WTC11 (cell line): Measurements from ENCODE around the gene SULT1C3. TPM values are rescaled to one million over a fixed set of nuclear protein-coding genes. Genes with fewer than 3 reads are reported as not detected.

Source experiments
- ATAC-seq: fragments of 200-7000 bp; cut with Tn5 transposase; 2 replicates; pipeline ENCODE4 v1.10.0; 2021; ENCODE audit warnings: mild to moderate bottlenecking, moderate library complexity
- CTCF ChIA-PET: fragments of 300-600 bp; sonication (Branson Sonifier 250); formaldehyde crosslinking; loops from one replicate; lab custom pipeline; 2021; ENCODE audit warnings: antibody characterized with exemption; lab: Charles Lee
- POLR2A ChIA-PET: fragments of 350-600 bp; sonication (Branson Sonifier 250); formaldehyde crosslinking; loops from one replicate; lab custom pipeline; 2021; ENCODE audit warnings: antibody characterized with exemption; lab: Charles Lee
- DNase-seq: peaks from one replicate; pipeline ENCODE4 v3.0.0; 2021; ENCODE audit warnings: low spot score
- H3K27ac Mint-ChIP-seq: 2 replicates; pipeline ENCODE4 v1.8.0; 2021; ENCODE audit warnings: mixed read lengths
- H3K27me3 Mint-ChIP-seq: 2 replicates; pipeline ENCODE4 v1.8.0; 2021; ENCODE audit warnings: low read depth, mild to moderate bottlenecking, moderate library complexity, mixed read lengths
- H3K36me3 Mint-ChIP-seq: 2 replicates; pipeline ENCODE4 v1.8.0; 2021; ENCODE audit warnings: mixed read lengths
- H3K4me1 Mint-ChIP-seq: 2 replicates; pipeline ENCODE4 v1.8.0; 2022; ENCODE audit warnings: mixed read lengths
- H3K4me3 Mint-ChIP-seq: 2 replicates; pipeline ENCODE4 v1.8.0; 2021; ENCODE audit warnings: mild to moderate bottlenecking, moderate library complexity, mixed read lengths
- H3K9me3 Mint-ChIP-seq: 2 replicates; pipeline ENCODE4 v1.8.0; 2021; ENCODE audit warnings: mixed read lengths
- AR ChIP-seq: fragments of 250-450 bp; sonication (Bioruptor Pico); IDR thresholded peaks from 2 replicates; pipeline ENCODE4 v1.9.0; 2021; ENCODE audit warnings: mild to moderate bottlenecking
- CREM ChIP-seq: sonication (generic); formaldehyde crosslinking; IDR thresholded peaks from 2 replicates; pipeline ENCODE4 v1.8.1; 2022; ENCODE audit warnings: mild to moderate bottlenecking, missing genetic modification reagents, moderate library complexity
- E2F1 ChIP-seq: sonication (generic); formaldehyde crosslinking; IDR thresholded peaks from 2 replicates; pipeline ENCODE4 v1.8.0; 2022; ENCODE audit warnings: mild to moderate bottlenecking, missing genetic modification reagents
- ERG ChIP-seq: fragments of 250-450 bp; sonication (Bioruptor Pico); IDR thresholded peaks from 2 replicates; pipeline ENCODE4 v1.8.0; 2021; ENCODE audit warnings: mild to moderate bottlenecking
- FOXP1 ChIP-seq: sonication (generic); formaldehyde crosslinking; IDR thresholded peaks from 2 replicates; pipeline ENCODE4 v1.8.0; 2022; ENCODE audit warnings: missing genetic modification reagents, mild to moderate bottlenecking, moderate library complexity, borderline replicate concordance
- GABPB1 ChIP-seq: sonication (generic); formaldehyde crosslinking; IDR thresholded peaks from 2 replicates; pipeline ENCODE4 v1.8.1; 2023; ENCODE audit warnings: mild to moderate bottlenecking, missing genetic modification reagents
- GRHL2 ChIP-seq: fragments of 250-450 bp; sonication (Bioruptor Pico); IDR thresholded peaks from 2 replicates; pipeline ENCODE4 v1.8.0; 2022; ENCODE audit warnings: mild to moderate bottlenecking, moderate library complexity; ENCODE audit not compliant: insufficient replicate concordance, severe bottlenecking
- GTF2I ChIP-seq: fragments of 250-450 bp; sonication (Bioruptor Pico); conservative IDR thresholded peaks from 2 replicates; pipeline ENCODE4 v1.4.0; 2021; ENCODE audit warnings: mild to moderate bottlenecking
- HMGA2 ChIP-seq: fragments of 250-450 bp; sonication (Bioruptor Pico); IDR thresholded peaks from 2 replicates; pipeline ENCODE4 v1.4.0; 2021; ENCODE audit warnings: mild to moderate bottlenecking, moderate library complexity
- JAZF1 ChIP-seq: fragments of 250-450 bp; sonication (Bioruptor Pico); IDR thresholded peaks from 2 replicates; pipeline ENCODE4 v1.9.0; 2021; ENCODE audit warnings: moderate library complexity, mild to moderate bottlenecking, inconsistent platforms
- MXD4 ChIP-seq: fragments of 250-450 bp; sonication (Bioruptor Pico); IDR thresholded peaks from 2 replicates; pipeline ENCODE4 v1.8.0; 2021; ENCODE audit warnings: mild to moderate bottlenecking, moderate library complexity, borderline replicate concordance
- MYBL2 ChIP-seq: sonication (generic); formaldehyde crosslinking; IDR thresholded peaks from 2 replicates; pipeline ENCODE4 v1.8.1; 2023; ENCODE audit warnings: mild to moderate bottlenecking, moderate library complexity, missing genetic modification reagents
- NFE2L1 ChIP-seq: sonication (generic); formaldehyde crosslinking; IDR thresholded peaks from 2 replicates; pipeline ENCODE4 v1.8.1; 2023; ENCODE audit warnings: missing genetic modification reagents
- NR2C2 ChIP-seq: sonication (generic); formaldehyde crosslinking; IDR thresholded peaks from 2 replicates; pipeline ENCODE4 v1.8.0; 2022; ENCODE audit warnings: mild to moderate bottlenecking, missing genetic modification reagents
- PREB ChIP-seq: sonication (generic); formaldehyde crosslinking; IDR thresholded peaks from 2 replicates; pipeline ENCODE4 v1.8.1; 2022; ENCODE audit warnings: mild to moderate bottlenecking, missing genetic modification reagents, moderate library complexity, borderline replicate concordance
- PRRX2 ChIP-seq: fragments of 250-450 bp; sonication (Bioruptor Pico); IDR thresholded peaks from 2 replicates; pipeline ENCODE4 v1.8.0; 2021; ENCODE audit warnings: mild to moderate bottlenecking
- ZNF138 ChIP-seq: sonication (generic); formaldehyde crosslinking; conservative IDR thresholded peaks from 2 replicates; pipeline ENCODE4 v1.8.1; 2022; ENCODE audit warnings: mild to moderate bottlenecking, moderate library complexity, missing genetic modification reagents
- ZNF263 ChIP-seq: sonication (generic); formaldehyde crosslinking; IDR thresholded peaks from 2 replicates; pipeline ENCODE4 v1.8.1; 2022; ENCODE audit warnings: low read depth, mild to moderate bottlenecking, moderate library complexity, missing genetic modification reagents
- ZNF317 ChIP-seq: sonication (generic); formaldehyde crosslinking; IDR thresholded peaks from 2 replicates; pipeline ENCODE4 v1.8.1; 2023; ENCODE audit warnings: low read depth, mild to moderate bottlenecking, moderate library complexity, missing genetic modification reagents, borderline replicate concordance
- ZNF423 ChIP-seq: fragments of 250-450 bp; sonication (Bioruptor Pico); IDR thresholded peaks from 2 replicates; pipeline ENCODE4 v2.1.2; 2022; ENCODE audit warnings: mild to moderate bottlenecking, moderate library complexity
- total RNA-seq: library from RNA; stranded (reverse); gene quantifications from 3 replicates; pipeline ENCODE4 v1.2.3, GENCODE V29; 2021

Gene SULT1C3
- total RNA-seq, 1 experiment from 2014 or later, result not detected

GRCh38 chr2:108217211-108217610, 22.6 kb upstream of the SULT1C3 start:
- Mint-ChIP-seq H3K27ac (no peak overlapping the region), H3K27me3 (no peaks in the 10 kb centered on the region), H3K9me3 (peaks cover 25% of the 10 kb centered on the region), H3K4me1 (no peaks in the 10 kb centered on the region), H3K36me3 (peaks cover 14% of the 10 kb centered on the region), H3K4me3 (no peak overlapping the region)
- ATAC-seq (no peak), DNase-seq (no peak)
- TF ChIP-seq GRHL2 (no peak), GTF2I (CRISPR knock-in tag) (no peak), CREM (CRISPR knock-in tag) (no peak), NR2C2 (no peak), MXD4 (CRISPR knock-in tag) (no peak), E2F1 (no peak), ERG (CRISPR knock-in tag) (no peak)
- ChIA-PET POLR2A (no interaction called here), CTCF (no interaction called here)

GRCh38 chr2:108219688-108220087, 20.1 kb upstream of the SULT1C3 start:
- peaks cover 4% of the 10 kb centered on the region; the same call in 1 of the 2 replicates for H3K27me3 Mint-ChIP-seq
- POLR2A ChIA-PET, result no interaction called here
- CTCF ChIA-PET, result no interaction called here
- H3K27ac Mint-ChIP-seq, result no peak overlapping the region
- H3K4me1 Mint-ChIP-seq, result no peaks in the 10 kb centered on the region
- H3K9me3 Mint-ChIP-seq, result peaks cover 35% of the 10 kb centered on the region
- TF ChIP-seq ZNF423 (CRISPR knock-in tag), result no peak
- no peak for TF ChIP-seq JAZF1
- no peak for TF ChIP-seq MYBL2 (CRISPR knock-in tag)
- TF ChIP-seq ZNF138 (CRISPR knock-in tag), result no peak
- TF ChIP-seq PREB, result no peak
- H3K4me3 Mint-ChIP-seq, result no peak overlapping the region
- no peak for ATAC-seq
- no peak for DNase-seq
- peaks cover 27% of the 10 kb centered on the region for H3K36me3 Mint-ChIP-seq

GRCh38 chr2:108220191-108220590, 19.6 kb upstream of the SULT1C3 start:
- POLR2A ChIA-PET, result no interaction called here
- CTCF ChIA-PET, result no interaction called here
- Mint-ChIP-seq H3K4me3 (no peak overlapping the region), H3K9me3 (peaks cover 34% of the 10 kb centered on the region), H3K27me3 (peaks cover 4% of the 10 kb centered on the region; the same call in 1 of the 2 replicates), H3K4me1 (no peaks in the 10 kb centered on the region), H3K36me3 (peaks cover 28% of the 10 kb centered on the region), H3K27ac (no peak overlapping the region)
- ATAC-seq, result no peak
- no peak for TF ChIP-seq ZNF317
- TF ChIP-seq PRRX2 (CRISPR knock-in tag), result no peak
- no peak for TF ChIP-seq CREM (CRISPR knock-in tag)
- no peak for TF ChIP-seq AR (CRISPR knock-in tag)
- TF ChIP-seq ZNF263, result no peak
- no peak for TF ChIP-seq PREB
- TF ChIP-seq ZNF138 (CRISPR knock-in tag), result no peak
- no peak for TF ChIP-seq GABPB1 (CRISPR knock-in tag)
- TF ChIP-seq FOXP1 (CRISPR knock-in tag), result no peak
- TF ChIP-seq HMGA2 (CRISPR knock-in tag), result no peak
- TF ChIP-seq NFE2L1, result no peak
- no peak for DNase-seq
